T-cell (primary cell): ENCODE results near the gene TMEM187. TPM values are rescaled to one million over a fixed set of nuclear protein-coding genes. Genes with fewer than 3 reads are reported as not detected.

Source experiments
- ATAC-seq, 4 experiments: fragments of 200-7000 bp in 3 of 4; fragments of 150-1000 bp in 1 of 4; cut with Tn5 transposase; replicated peaks in 1 of 4; 1 replicate in 3 of 4; 2 replicates in 1 of 4; pipeline ENCODE4 v1.10.0; 2021; ENCODE audit warnings: moderate library complexity in 3 of 4, mild to moderate bottlenecking in 2 of 4, moderate number of reproducible peaks in 1 of 4
- CTCF ChIA-PET, 2 donors: fragments of 300-600 bp; sonication (Branson Sonifier 250); formaldehyde crosslinking; loops; one replicate each; lab custom pipeline; 2022; ENCODE audit warnings: antibody characterized with exemption in 2 of 2; lab: Charles Lee
- POLR2A ChIA-PET, 2 donors: fragments of 300-600 bp; sonication (Branson Sonifier 250); formaldehyde crosslinking; loops; one replicate each; lab custom pipeline; 2022; ENCODE audit warnings: antibody characterized with exemption in 2 of 2; lab: Charles Lee
- DNase-seq, 35 experiments: peaks; one replicate each; pipeline versions ENCODE4 v3.0.0 to v3.0.0-alpha.2; 2013 to 2023
- H3K27ac ChIP-seq: one replicate; pipeline ENCODE4 v1.5.1; 2013; ENCODE audit warnings: low read length
- H3K27me3 ChIP-seq, 2 experiments: replicated peaks in 1 of 2; 1 replicate in 1 of 2; 2 replicates in 1 of 2; pipeline versions ENCODE4 v1.6.1 to v1.7.0; 2013; ENCODE audit warnings: low read length in 1 of 2, mixed read lengths in 1 of 2; ENCODE audit not compliant: control insufficient read depth in 2 of 2, insufficient read depth in 2 of 2; ENCODE audit errors: extremely low read depth in 1 of 2
- H3K36me3 ChIP-seq, 2 donors: 1 replicate in 1 of 2; 2 replicates in 1 of 2; pipeline versions ENCODE4 v1.6.1 to v1.7.0; 2013; ENCODE audit warnings: low read length in 1 of 2; ENCODE audit not compliant: control insufficient read depth in 2 of 2, insufficient read depth in 1 of 2; ENCODE audit errors: extremely low read depth in 1 of 2
- H3K4me1 ChIP-seq, 2 experiments: 1 replicate in 1 of 2; 2 replicates in 1 of 2; pipeline versions ENCODE4 v1.6.1 to v1.7.0; 2013; ENCODE audit warnings: low read length in 2 of 2, mixed read lengths in 1 of 2; ENCODE audit not compliant: insufficient read depth in 2 of 2, control insufficient read depth in 1 of 2; ENCODE audit errors: extremely low read depth in 1 of 2
- H3K4me3 ChIP-seq, 2 donors: 1 replicate in 1 of 2; 2 replicates in 1 of 2; pipeline versions ENCODE4 v1.5.1 to v1.7.0; 2013; ENCODE audit warnings: mild to moderate bottlenecking in 2 of 2, low read length in 1 of 2, moderate library complexity in 1 of 2; ENCODE audit not compliant: control insufficient read depth in 1 of 2; ENCODE audit errors: extremely low read depth in 1 of 2
- H3K9me3 ChIP-seq: 2 replicates; pipeline ENCODE4 v1.7.0; 2013
- H3K27ac Mint-ChIP-seq, 2 donors: one replicate each; pipeline ENCODE4 v1.8.0; 2020 to 2021; ENCODE audit warnings: mild to moderate bottlenecking in 2 of 2, mixed read lengths in 2 of 2
- H3K27me3 Mint-ChIP-seq, 2 donors: one replicate each; pipeline ENCODE4 v1.8.0; 2021 to 2022; ENCODE audit warnings: mixed read lengths in 2 of 2
- H3K36me3 Mint-ChIP-seq: one replicate; pipeline ENCODE4 v1.8.0; 2021; ENCODE audit warnings: mixed read lengths
- H3K4me1 Mint-ChIP-seq, 3 donors: one replicate each; pipeline ENCODE4 v1.8.0; 2020 to 2022; ENCODE audit warnings: mixed read lengths in 3 of 3, mild to moderate bottlenecking in 1 of 3
- H3K4me3 Mint-ChIP-seq, 3 donors: one replicate each; pipeline ENCODE4 v1.8.0; 2020 to 2022; ENCODE audit warnings: mild to moderate bottlenecking in 3 of 3, mixed read lengths in 3 of 3, moderate library complexity in 3 of 3
- H3K9me3 Mint-ChIP-seq, 3 donors: one replicate each; pipeline ENCODE4 v1.8.0; 2020 to 2022; ENCODE audit warnings: mixed read lengths in 3 of 3
- WGBS: methylation state at CpG from one replicate; pipeline ENCODE4 v1.1.5; 2013; ENCODE audit warnings: missing lambda C conversion rate; ENCODE audit not compliant: insufficient coverage; 5-methylcytosine and 5-hydroxymethylcytosine counted together
- total RNA-seq, 35 experiments: library from RNA in 6 of 35; stranded (reverse) in 6 of 35; fragments of 120-200 nt in 1 of 35; gene quantifications; one replicate each; pipeline versions ENCODE4 v1.2.1 to v1.2.4 and lab custom pipeline; 2013 to 2026

TMEM187 gene
- total RNA-seq, 5 donors from 2014 or later (not counting 1 experiment from before 2014, with no cell fraction given) = 4.0 to 16.9 (median 14.1) TPM

DNA sequence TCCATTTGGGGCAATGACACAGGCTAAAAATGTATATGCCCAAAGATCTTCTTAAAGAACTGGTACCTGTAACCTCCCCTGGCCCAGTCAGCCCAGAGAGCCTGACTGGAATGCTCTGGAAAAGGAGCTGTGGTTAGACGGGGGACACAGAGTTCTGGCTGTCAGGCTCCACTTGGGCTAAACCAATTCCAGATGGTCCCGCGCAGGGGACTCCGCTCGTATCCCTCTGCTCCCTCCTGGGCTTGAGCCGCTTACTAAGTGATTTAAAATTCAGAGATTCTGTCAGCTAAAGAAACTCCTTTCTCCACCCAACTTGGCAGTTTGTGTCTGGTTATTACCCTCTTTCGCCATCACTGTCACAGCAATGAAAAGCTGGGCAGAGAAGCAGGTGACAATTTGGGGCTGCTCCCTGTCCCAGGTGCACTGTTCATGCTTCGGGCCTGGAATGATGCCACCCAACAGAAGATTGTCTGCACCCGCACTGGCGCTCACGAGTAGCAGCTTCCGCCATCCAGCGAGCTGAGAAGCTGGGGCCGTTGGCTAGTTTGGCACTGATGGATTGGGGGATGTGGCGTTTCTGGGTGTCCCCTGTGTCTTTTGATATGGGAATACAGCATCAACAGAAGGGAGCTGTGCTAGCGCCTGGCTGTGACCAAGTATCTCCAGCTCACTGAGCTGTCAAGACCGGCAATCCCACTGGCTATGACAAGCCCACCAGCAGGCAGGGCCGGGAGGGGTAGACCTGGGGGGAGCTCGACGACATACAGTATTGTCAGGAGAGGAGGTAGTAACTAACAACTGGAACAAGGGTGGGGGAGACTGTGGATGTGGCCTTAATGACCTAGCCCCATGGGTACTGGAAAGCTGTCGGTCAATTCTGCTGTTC lies 53.8 kb downstream of the TMEM187 start:
- Mint-ChIP-seq H3K27ac (no peak overlapping the region), H3K4me3 (no peak overlapping the region), H3K27me3 (peaks cover 0 to 4% of the 10 kb centered on the region in 2 donors), H3K36me3 (peaks cover 6% of the 10 kb centered on the region), H3K9me3 (no peaks in the 10 kb centered on the region), H3K4me1 (peaks cover 0 to 16% (median 10%) of the 10 kb centered on the region in 3 donors)
- CTCF ChIA-PET = interaction anchor here in 1 of 2 donors (0.6 to 0.8 kb wide), 2 partner anchors 11 to 13 kb away, joined by 3 to 9 read pairs; no protein-coding TSS in a partner anchor
- Histone ChIP-seq H3K4me1 (no peaks in the 10 kb centered on the region), H3K27ac (no peak overlapping the region), H3K4me3 (no peak overlapping the region), H3K27me3 (no peaks in the 10 kb centered on the region), H3K9me3 (no peaks in the 10 kb centered on the region), H3K36me3 (peaks cover 0 to 31% of the 10 kb centered on the region in 2 donors)
- 92% methylated on average over 3 of the region's 21 CpGs for WGBS
- DNase-seq = no peak
- no peak for ATAC-seq
- POLR2A ChIA-PET = interaction anchor here in 1 of 2 donors (0.8 kb wide), 1 partner anchor 22 kb away, joined by 3 read pairs; no protein-coding TSS in a partner anchor

DNA sequence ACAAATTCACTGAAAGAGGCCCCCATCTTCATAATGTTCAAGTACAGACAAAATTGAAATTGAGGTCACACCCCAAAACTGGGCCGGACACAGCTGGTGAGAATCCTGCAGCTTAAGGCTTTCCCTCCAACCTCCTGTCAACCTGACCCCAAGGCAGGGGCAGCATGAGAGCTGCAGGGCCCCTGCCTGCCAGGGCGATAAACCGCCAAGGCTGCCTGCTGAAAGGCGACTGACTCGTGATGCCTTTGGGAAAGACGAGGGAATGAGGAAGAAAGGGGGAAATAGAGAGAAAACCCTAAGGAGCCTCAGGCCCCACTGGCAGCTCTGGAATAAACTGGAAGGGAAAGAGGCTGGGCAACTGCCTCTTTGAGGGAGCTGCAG lies 54.5 kb downstream of the TMEM187 start:
- DNase-seq (no peak), ATAC-seq (no peak)
- Mint-ChIP-seq H3K4me1 (peaks cover 0 to 16% (median 10%) of the 10 kb centered on the region in 3 donors), H3K36me3 (peaks cover 6% of the 10 kb centered on the region), H3K9me3 (no peaks in the 10 kb centered on the region), H3K27me3 (peaks cover 0 to 6% of the 10 kb centered on the region in 2 donors), H3K4me3 (no peak overlapping the region), H3K27ac (no peak overlapping the region)
- Histone ChIP-seq H3K9me3 (no peaks in the 10 kb centered on the region), H3K36me3 (peaks cover 0 to 37% of the 10 kb centered on the region in 2 donors), H3K27ac (no peak overlapping the region), H3K27me3 (no peaks in the 10 kb centered on the region), H3K4me3 (no peak overlapping the region), H3K4me1 (no peaks in the 10 kb centered on the region)
- WGBS = no CpG with 5 or more reads among the region's 6 CpGs
- ChIA-PET POLR2A (no interaction called here), CTCF (no interaction called here)

GRCh38 chrX:154027986-154028385 lies 55.4 kb downstream of the TMEM187 start:
- H3K9me3 ChIP-seq = no peaks in the 10 kb centered on the region
- no peaks in the 10 kb centered on the region for H3K4me1 ChIP-seq
- POLR2A ChIA-PET = interaction anchor here in 1 of 2 donors (0.6 kb wide), 1 partner anchor 102 kb away, joined by 3 read pairs; the partner anchor contains the start of gene ARHGAP4
- H3K27me3 Mint-ChIP-seq = peaks cover 0 to 6% of the 10 kb centered on the region in 2 donors
- DNase-seq (no peak), ATAC-seq (no peak)
- peaks cover 0 to 14% (median 7%) of the 10 kb centered on the region in 3 donors for H3K4me1 Mint-ChIP-seq
- H3K36me3 Mint-ChIP-seq = peaks cover 6% of the 10 kb centered on the region
- no peak overlapping the region for H3K27ac ChIP-seq
- H3K4me3 Mint-ChIP-seq = no peak overlapping the region
- no peak overlapping the region for H3K4me3 ChIP-seq
- WGBS = no CpG with 5 or more reads among the region's 1 CpG
- peaks cover 0 to 43% of the 10 kb centered on the region in 2 donors for H3K36me3 ChIP-seq
- H3K9me3 Mint-ChIP-seq = no peaks in the 10 kb centered on the region
- CTCF ChIA-PET = no interaction called here
- H3K27me3 ChIP-seq = no peaks in the 10 kb centered on the region
- H3K27ac Mint-ChIP-seq = peak overlapping the region in 1 of 2 donors; percentile 36

DNA sequence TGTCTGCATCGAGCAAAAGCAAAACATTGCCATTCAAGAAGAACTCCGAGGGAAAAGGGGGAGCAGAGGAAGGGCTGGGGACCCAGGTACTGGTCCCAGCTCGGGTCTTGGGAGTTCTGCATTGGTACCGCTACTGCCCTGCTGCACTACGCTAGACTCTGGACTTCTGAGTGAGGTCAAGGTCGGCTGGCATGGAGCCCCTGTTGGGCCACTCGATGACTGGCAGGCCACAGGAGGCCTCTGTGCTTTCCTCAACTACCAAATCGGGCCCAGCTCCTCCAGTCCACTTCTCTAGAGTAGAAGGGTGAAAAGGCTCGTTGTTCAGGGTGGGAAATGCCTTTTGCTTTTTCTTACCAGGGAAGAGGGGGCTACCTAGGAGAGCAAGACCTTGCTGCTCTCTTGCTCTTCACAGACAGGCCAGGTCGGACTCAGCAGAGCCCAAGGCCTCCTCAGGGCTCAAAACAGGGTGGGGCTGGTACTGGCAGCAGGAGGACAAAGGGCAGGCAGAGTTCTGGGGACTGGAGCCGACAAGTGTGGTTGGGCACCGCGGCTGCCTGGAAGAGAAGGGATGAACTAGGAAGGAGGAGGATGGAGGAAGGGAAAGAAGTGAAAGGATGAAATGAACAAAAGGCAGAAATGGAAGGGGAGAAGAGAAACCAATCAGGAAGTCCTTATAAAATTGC lies 56.1 kb downstream of the TMEM187 start:
- H3K9me3 Mint-ChIP-seq = no peaks in the 10 kb centered on the region
- Histone ChIP-seq H3K4me1 (no peaks in the 10 kb centered on the region), H3K27me3 (no peaks in the 10 kb centered on the region), H3K36me3 (peaks cover 0 to 46% of the 10 kb centered on the region in 2 donors), H3K27ac (no peak overlapping the region), H3K9me3 (no peaks in the 10 kb centered on the region), H3K4me3 (no peak overlapping the region)
- 98% methylated on average over 6 of the region's 13 CpGs for WGBS
- CTCF ChIA-PET = no interaction called here
- peaks cover 0 to 4% of the 10 kb centered on the region in 2 donors for H3K27me3 Mint-ChIP-seq
- H3K4me3 Mint-ChIP-seq = no peak overlapping the region
- H3K36me3 Mint-ChIP-seq = peaks cover 6% of the 10 kb centered on the region
- POLR2A ChIA-PET = no interaction called here
- H3K4me1 Mint-ChIP-seq = peaks cover 0 to 12% (median 7%) of the 10 kb centered on the region in 3 donors
- ATAC-seq (no peak), DNase-seq (no peak)
- H3K27ac Mint-ChIP-seq = peak overlapping the region in 1 of 2 donors; percentile 36

GRCh38 chrX:154029439-154029838 lies 56.9 kb downstream of the TMEM187 start:
- Mint-ChIP-seq H3K4me1 (peaks cover 0 to 12% (median 7%) of the 10 kb centered on the region in 3 donors), H3K4me3 (no peak overlapping the region), H3K36me3 (peaks cover 6% of the 10 kb centered on the region), H3K27me3 (peaks cover 0 to 11% of the 10 kb centered on the region in 2 donors), H3K9me3 (no peaks in the 10 kb centered on the region), H3K27ac (no peak overlapping the region)
- no peak overlapping the region for H3K27ac ChIP-seq
- ATAC-seq (peak in 1 of 4 experiments; percentile 23), DNase-seq (no peak)
- ChIA-PET CTCF (interaction anchor here in 1 of 2 donors (1.0 kb wide), 1 partner anchor 15 kb away, joined by 4 read pairs; no protein-coding TSS in a partner anchor), POLR2A (no interaction called here)
- H3K36me3 ChIP-seq = peaks cover 0 to 50% of the 10 kb centered on the region in 2 donors
- WGBS = 87% methylated on average over 3 of the region's 8 CpGs
- H3K9me3 ChIP-seq = no peaks in the 10 kb centered on the region
- H3K4me3 ChIP-seq = no peak overlapping the region
- H3K27me3 ChIP-seq = no peaks in the 10 kb centered on the region
- H3K4me1 ChIP-seq = peaks cover 0 to 6% of the 10 kb centered on the region in 2 experiments

- H3K27ac Mint-ChIP-seq = no peak overlapping the region
Measured at GRCh38 chrX:154030266-154030665, 57.7 kb downstream of the TMEM187 start.

More at GRCh38 chrX:154030266-154030665, 57.7 kb downstream of the TMEM187 start:
- Mint-ChIP-seq H3K9me3 (no peaks in the 10 kb centered on the region), H3K36me3 (peaks cover 6% of the 10 kb centered on the region), H3K4me1 (peaks cover 0 to 15% (median 7%) of the 10 kb centered on the region in 3 donors), H3K4me3 (no peak overlapping the region), H3K27me3 (peaks cover 0 to 18% of the 10 kb centered on the region in 2 donors)
- ChIA-PET CTCF (interaction anchor here in 1 of 2 donors (0.6 to 1.0 kb wide), 2 partner anchors 16 to 30 kb away, joined by 4 to 9 read pairs; no protein-coding TSS in a partner anchor), POLR2A (no interaction called here)
- ATAC-seq = no peak
- no CpG with 5 or more reads among the region's 20 CpGs for WGBS
- Histone ChIP-seq H3K36me3 (peaks cover 0 to 47% of the 10 kb centered on the region in 2 donors), H3K27ac (no peak overlapping the region), H3K4me1 (peaks cover 0 to 6% of the 10 kb centered on the region in 2 experiments), H3K27me3 (no peaks in the 10 kb centered on the region), H3K9me3 (no peaks in the 10 kb centered on the region), H3K4me3 (no peak overlapping the region)
- DNase-seq = no peak
